ENCODE results near the gene SLC35A5.

DNA sequence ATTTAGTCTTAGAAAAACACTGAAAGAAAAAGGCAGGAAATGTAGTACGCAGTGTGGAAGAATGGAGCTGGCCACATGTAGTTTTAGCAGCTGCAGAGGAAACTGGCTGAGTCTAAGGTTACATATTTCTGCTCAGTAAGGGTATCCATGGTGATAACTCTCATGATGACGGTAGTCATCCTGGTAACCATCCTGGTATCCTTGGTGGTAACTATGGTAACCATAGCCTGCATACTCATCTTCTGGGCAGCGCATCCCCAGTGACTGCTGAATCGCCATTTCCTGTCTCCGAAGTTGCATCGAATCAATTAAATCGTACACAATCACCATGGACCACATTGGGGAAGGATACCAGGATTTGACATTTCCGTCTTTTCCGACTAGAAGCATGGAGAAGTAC, 43.4 kb downstream of the SLC35A5 start:
- TF ChIP-seq, protein P1, sequence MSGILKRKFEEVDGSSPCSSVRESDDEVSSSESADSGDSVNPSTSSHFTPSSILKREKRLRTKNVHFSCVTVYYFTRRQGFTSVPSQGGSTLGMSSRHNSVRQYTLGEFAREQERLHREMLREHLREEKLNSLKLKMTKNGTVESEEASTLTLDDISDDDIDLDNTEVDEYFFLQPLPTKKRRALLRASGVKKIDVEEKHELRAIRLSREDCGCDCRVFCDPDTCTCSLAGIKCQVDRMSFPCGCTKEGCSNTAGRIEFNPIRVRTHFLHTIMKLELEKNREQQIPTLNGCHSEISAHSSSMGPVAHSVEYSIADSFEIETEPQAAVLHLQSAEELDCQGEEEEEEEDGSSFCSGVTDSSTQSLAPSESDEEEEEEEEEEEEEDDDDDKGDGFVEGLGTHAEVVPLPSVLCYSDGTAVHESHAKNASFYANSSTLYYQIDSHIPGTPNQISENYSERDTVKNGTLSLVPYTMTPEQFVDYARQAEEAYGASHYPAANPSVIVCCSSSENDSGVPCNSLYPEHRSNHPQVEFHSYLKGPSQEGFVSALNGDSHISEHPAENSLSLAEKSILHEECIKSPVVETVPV (CRISPR knock-in tag; IDR thresholded peaks at IDR 0.05), result no peak
- TF ChIP-seq, protein P2, sequence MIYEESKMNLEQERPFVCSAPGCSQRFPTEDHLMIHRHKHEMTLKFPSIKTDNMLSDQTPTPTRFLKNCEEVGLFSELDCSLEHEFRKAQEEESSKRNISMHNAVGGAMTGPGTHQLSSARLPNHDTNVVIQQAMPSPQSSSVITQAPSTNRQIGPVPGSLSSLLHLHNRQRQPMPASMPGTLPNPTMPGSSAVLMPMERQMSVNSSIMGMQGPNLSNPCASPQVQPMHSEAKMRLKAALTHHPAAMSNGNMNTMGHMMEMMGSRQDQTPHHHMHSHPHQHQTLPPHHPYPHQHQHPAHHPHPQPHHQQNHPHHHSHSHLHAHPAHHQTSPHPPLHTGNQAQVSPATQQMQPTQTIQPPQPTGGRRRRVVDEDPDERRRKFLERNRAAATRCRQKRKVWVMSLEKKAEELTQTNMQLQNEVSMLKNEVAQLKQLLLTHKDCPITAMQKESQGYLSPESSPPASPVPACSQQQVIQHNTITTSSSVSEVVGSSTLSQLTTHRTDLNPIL (CRISPR knock-in tag; IDR thresholded peaks at IDR 0.05; ENCODE audit: low read depth), result no peak
- TF ChIP-seq, protein P3, sequence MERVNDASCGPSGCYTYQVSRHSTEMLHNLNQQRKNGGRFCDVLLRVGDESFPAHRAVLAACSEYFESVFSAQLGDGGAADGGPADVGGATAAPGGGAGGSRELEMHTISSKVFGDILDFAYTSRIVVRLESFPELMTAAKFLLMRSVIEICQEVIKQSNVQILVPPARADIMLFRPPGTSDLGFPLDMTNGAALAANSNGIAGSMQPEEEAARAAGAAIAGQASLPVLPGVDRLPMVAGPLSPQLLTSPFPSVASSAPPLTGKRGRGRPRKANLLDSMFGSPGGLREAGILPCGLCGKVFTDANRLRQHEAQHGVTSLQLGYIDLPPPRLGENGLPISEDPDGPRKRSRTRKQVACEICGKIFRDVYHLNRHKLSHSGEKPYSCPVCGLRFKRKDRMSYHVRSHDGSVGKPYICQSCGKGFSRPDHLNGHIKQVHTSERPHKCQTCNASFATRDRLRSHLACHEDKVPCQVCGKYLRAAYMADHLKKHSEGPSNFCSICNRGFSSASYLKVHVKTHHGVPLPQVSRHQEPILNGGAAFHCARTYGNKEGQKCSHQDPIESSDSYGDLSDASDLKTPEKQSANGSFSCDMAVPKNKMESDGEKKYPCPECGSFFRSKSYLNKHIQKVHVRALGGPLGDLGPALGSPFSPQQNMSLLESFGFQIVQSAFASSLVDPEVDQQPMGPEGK (CRISPR knock-in tag; IDR thresholded peaks at IDR 0.05; ENCODE audit: borderline replicate concordance), result no peak
- TF ChIP-seq GLIS3 (CRISPR knock-in tag; IDR thresholded peaks at IDR 0.05) (no peak), ZNF565 (CRISPR knock-in tag; conservative IDR thresholded peaks at IDR 0.05; ENCODE audit: low read depth) (no peak), OSR1 (CRISPR knock-in tag; IDR thresholded peaks at IDR 0.05) (no peak), ZNF8 (CRISPR knock-in tag; IDR thresholded peaks at IDR 0.05) (no peak)

Data from SK-N-SH treated with all-trans-retinoic acid at 6 μM for 48 hours (cell line).